GM23338 (cell line): ENCODE results near the gene ADAMTS14. TPM values are rescaled to one million over a fixed set of nuclear protein-coding genes. Genes with fewer than 3 reads are reported as not detected.

Source experiments
- ATAC-seq: fragments of 200-7000 bp; cut with Tn5 transposase; 3 replicates; pipeline ENCODE4 v1.9.1; 2020
- DNase-seq: peaks from one replicate; pipeline ENCODE4 v3.0.0-alpha.2; 2015; ENCODE audit warnings: low spot score
- H2AFZ ChIP-seq: fragments of 200-600 bp; sonication (generic); 2 replicates; pipeline ENCODE4 v1.8.0; 2016; ENCODE audit warnings: antibody characterized with exemption, mild to moderate bottlenecking, moderate library complexity
- H3F3A ChIP-seq: fragments of 200-600 bp; sonication (generic); replicated peaks from 2 replicates; pipeline ENCODE4 v1.8.0; 2017; ENCODE audit warnings: antibody characterized with exemption, mixed run types, low read depth
- H3K27ac ChIP-seq: fragments of 200-600 bp; sonication (generic); 2 replicates; pipeline ENCODE4 v1.6.1; 2016; ENCODE audit warnings: low read depth
- H3K27me3 ChIP-seq: fragments of 200-600 bp; sonication (generic); 2 replicates; pipeline ENCODE4 v1.8.0; 2016; ENCODE audit warnings: mild to moderate bottlenecking, mixed run types, moderate library complexity; ENCODE audit not compliant: insufficient read depth
- H3K36me3 ChIP-seq: fragments of 200-600 bp; sonication (generic); 2 replicates; pipeline ENCODE4 v1.8.0; 2016; ENCODE audit warnings: mild to moderate bottlenecking; ENCODE audit not compliant: insufficient read depth
- H3K4me1 ChIP-seq: fragments of 200-600 bp; sonication (generic); 2 replicates; pipeline ENCODE4 v1.8.0; 2016; ENCODE audit warnings: mild to moderate bottlenecking, moderate library complexity; ENCODE audit not compliant: insufficient read depth
- H3K4me2 ChIP-seq: fragments of 200-600 bp; sonication (generic); 2 replicates; pipeline ENCODE4 v1.7.1; 2017; ENCODE audit warnings: mixed run types
- H3K4me3 ChIP-seq: fragments of 200-600 bp; sonication (generic); 2 replicates; pipeline ENCODE4 v1.6.1; 2016; ENCODE audit warnings: mixed run types
- H3K79me2 ChIP-seq: fragments of 200-600 bp; sonication (generic); replicated peaks from 2 replicates; pipeline ENCODE4 v1.8.0; 2017; ENCODE audit warnings: mild to moderate bottlenecking; ENCODE audit not compliant: insufficient read depth
- H3K9me2 ChIP-seq: fragments of 200-600 bp; sonication (generic); 2 replicates; pipeline ENCODE4 v1.8.0; 2017; ENCODE audit not compliant: insufficient read depth
- H4K20me1 ChIP-seq: fragments of 200-600 bp; sonication (generic); replicated peaks from 2 replicates; pipeline ENCODE4 v1.8.0; 2017; ENCODE audit warnings: mild to moderate bottlenecking; ENCODE audit not compliant: insufficient read depth
- H3K27ac Mint-ChIP-seq: 2 replicates; pipeline ENCODE4 v1.8.0; 2020; ENCODE audit warnings: inconsistent platforms, mild to moderate bottlenecking, moderate library complexity, mixed read lengths
- H3K27me3 Mint-ChIP-seq: 3 replicates; pipeline ENCODE4 v1.8.0; 2022; ENCODE audit warnings: low read depth, mild to moderate bottlenecking, moderate library complexity, mixed read lengths, inconsistent platforms; ENCODE audit not compliant: insufficient read depth, poor library complexity
- H3K36me3 Mint-ChIP-seq: 3 replicates; pipeline ENCODE4 v1.8.0; 2021; ENCODE audit warnings: low read depth, mild to moderate bottlenecking, inconsistent platforms, moderate library complexity, mixed read lengths
- H3K4me1 Mint-ChIP-seq: 3 replicates; pipeline ENCODE4 v1.8.0; 2020; ENCODE audit warnings: mild to moderate bottlenecking, inconsistent platforms, mixed read lengths
- H3K4me3 Mint-ChIP-seq: 3 replicates; pipeline ENCODE4 v1.8.0; 2021; ENCODE audit warnings: moderate library complexity, mild to moderate bottlenecking, inconsistent platforms, mixed read lengths
- H3K9me3 Mint-ChIP-seq: 3 replicates; pipeline ENCODE4 v1.8.0; 2020; ENCODE audit warnings: moderate library complexity, mild to moderate bottlenecking, inconsistent platforms, mixed read lengths
- EZH2 ChIP-seq: fragments of 200-600 bp; sonication (generic); IDR thresholded peaks from one replicate; pipeline ENCODE4 v1.8.0; 2017; ENCODE audit warnings: antibody characterized with exemption, mild to moderate bottlenecking, low read depth; ENCODE audit not compliant: unreplicated experiment
- JUNB ChIP-seq: IDR thresholded peaks from one replicate; pipeline ENCODE4 v1.6.1; 2016; ENCODE audit warnings: antibody characterized with exemption; ENCODE audit not compliant: unreplicated experiment
- NANOG ChIP-seq: IDR thresholded peaks from 2 replicates; pipeline ENCODE4 v1.6.1; 2016; ENCODE audit warnings: antibody characterized with exemption, borderline replicate concordance
- POLR2AphosphoS5 ChIP-seq: IDR thresholded peaks from 2 replicates; pipeline ENCODE4 v1.6.1; 2016; ENCODE audit warnings: antibody characterized with exemption, low read depth
- STAT1 ChIP-seq: IDR thresholded peaks from one replicate; pipeline ENCODE4 v1.6.1; 2016; ENCODE audit warnings: antibody characterized with exemption; ENCODE audit not compliant: unreplicated experiment
- ZNF331 ChIP-seq: fragments of 250-450 bp; sonication (Bioruptor Pico); IDR thresholded peaks from 2 replicates; pipeline ENCODE4 v1.5.0; 2020; ENCODE audit warnings: low read depth, mild to moderate bottlenecking, moderate library complexity
- polyA plus RNA-seq: library from polyadenylated mRNA; unstranded; fragments of >200 nt; fragmentation: Nextera tagmentation; extraction: Ambion mirVana; gene quantifications from 2 replicates; pipeline ENCODE4 v1.2.1, GENCODE V29; 2016
- total RNA-seq: library from RNA; depleted of rRNA; stranded (reverse); fragments of >200 nt; shearing (Covaris generic); gene quantifications from 2 replicates; pipeline ENCODE4 v1.2.3, GENCODE V29; 2014
- TF ChIP-seq, protein P1 (sequence below): fragments of 250-450 bp; sonication (Bioruptor Pico); IDR thresholded peaks from 2 replicates; pipeline ENCODE4 v1.5.0; 2020; ENCODE audit warnings: mild to moderate bottlenecking, moderate library complexity
- TF ChIP-seq, protein P2 (sequence below): IDR thresholded peaks from one replicate; pipeline ENCODE4 v1.6.1; 2018; ENCODE audit warnings: antibody characterized with exemption; ENCODE audit not compliant: unreplicated experiment
- TF ChIP-seq, protein P3 (sequence below), 2 experiments: fragments of 200-600 bp in 1 of 2; sonication (generic) in 1 of 2; conservative IDR thresholded peaks; 2 replicates each; pipeline versions ENCODE4 v1.5.1 to v1.6.1; 2016 to 2017; ENCODE audit warnings: antibody characterized with exemption in 2 of 2, low read depth in 2 of 2, mild to moderate bottlenecking in 2 of 2, moderate library complexity in 1 of 2

ADAMTS14 gene
- total and polyA plus RNA-seq, 2 experiments from 2014 or later = 1.9 to 2.1 TPM

DNA sequence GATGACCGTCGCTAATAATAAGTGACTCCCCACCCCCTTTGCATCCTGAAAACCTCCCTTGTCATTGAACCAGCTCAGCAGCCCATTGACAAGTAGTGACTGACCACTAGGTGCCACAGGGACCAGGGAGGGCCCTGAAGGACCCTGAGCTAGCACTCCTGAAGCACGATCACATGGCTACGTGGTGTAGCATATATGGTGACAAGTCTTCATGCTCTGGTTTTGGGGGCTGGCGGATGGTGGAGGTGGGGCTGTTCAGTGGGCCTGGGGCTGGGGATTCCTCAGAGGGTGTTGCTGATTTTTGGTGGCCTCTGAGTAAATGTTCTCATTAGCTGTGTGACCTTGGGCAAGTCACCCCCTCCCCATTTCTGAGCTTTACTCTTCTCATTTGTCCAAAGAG is 4.7 kb downstream of the ADAMTS14 start:
- Histone ChIP-seq H3K27ac (no peak overlapping the region), H3K4me2 (no peak overlapping the region), H3F3A (peaks cover 6% of the 10 kb centered on the region; the same call in 1 of the 2 replicates), H3K27me3 (peaks cover 14% of the 10 kb centered on the region), H2AFZ (no peak overlapping the region), H3K9me2 (no peaks in the 10 kb centered on the region), H3K79me2 (no peaks in the 10 kb centered on the region), H3K4me3 (no peak overlapping the region), H3K36me3 (no peaks in the 10 kb centered on the region), H3K4me1 (no peaks in the 10 kb centered on the region; the same call in 1 of the 2 replicates), H4K20me1 (no peaks in the 10 kb centered on the region)
- TF ChIP-seq NANOG = no peak
- TF ChIP-seq JUNB = no peak
- no peak for TF ChIP-seq ZNF331 (CRISPR knock-in tag)
- no peak for TF ChIP-seq POLR2AphosphoS5
- TF ChIP-seq EZH2 = no peak
- TF ChIP-seq, protein P1, sequence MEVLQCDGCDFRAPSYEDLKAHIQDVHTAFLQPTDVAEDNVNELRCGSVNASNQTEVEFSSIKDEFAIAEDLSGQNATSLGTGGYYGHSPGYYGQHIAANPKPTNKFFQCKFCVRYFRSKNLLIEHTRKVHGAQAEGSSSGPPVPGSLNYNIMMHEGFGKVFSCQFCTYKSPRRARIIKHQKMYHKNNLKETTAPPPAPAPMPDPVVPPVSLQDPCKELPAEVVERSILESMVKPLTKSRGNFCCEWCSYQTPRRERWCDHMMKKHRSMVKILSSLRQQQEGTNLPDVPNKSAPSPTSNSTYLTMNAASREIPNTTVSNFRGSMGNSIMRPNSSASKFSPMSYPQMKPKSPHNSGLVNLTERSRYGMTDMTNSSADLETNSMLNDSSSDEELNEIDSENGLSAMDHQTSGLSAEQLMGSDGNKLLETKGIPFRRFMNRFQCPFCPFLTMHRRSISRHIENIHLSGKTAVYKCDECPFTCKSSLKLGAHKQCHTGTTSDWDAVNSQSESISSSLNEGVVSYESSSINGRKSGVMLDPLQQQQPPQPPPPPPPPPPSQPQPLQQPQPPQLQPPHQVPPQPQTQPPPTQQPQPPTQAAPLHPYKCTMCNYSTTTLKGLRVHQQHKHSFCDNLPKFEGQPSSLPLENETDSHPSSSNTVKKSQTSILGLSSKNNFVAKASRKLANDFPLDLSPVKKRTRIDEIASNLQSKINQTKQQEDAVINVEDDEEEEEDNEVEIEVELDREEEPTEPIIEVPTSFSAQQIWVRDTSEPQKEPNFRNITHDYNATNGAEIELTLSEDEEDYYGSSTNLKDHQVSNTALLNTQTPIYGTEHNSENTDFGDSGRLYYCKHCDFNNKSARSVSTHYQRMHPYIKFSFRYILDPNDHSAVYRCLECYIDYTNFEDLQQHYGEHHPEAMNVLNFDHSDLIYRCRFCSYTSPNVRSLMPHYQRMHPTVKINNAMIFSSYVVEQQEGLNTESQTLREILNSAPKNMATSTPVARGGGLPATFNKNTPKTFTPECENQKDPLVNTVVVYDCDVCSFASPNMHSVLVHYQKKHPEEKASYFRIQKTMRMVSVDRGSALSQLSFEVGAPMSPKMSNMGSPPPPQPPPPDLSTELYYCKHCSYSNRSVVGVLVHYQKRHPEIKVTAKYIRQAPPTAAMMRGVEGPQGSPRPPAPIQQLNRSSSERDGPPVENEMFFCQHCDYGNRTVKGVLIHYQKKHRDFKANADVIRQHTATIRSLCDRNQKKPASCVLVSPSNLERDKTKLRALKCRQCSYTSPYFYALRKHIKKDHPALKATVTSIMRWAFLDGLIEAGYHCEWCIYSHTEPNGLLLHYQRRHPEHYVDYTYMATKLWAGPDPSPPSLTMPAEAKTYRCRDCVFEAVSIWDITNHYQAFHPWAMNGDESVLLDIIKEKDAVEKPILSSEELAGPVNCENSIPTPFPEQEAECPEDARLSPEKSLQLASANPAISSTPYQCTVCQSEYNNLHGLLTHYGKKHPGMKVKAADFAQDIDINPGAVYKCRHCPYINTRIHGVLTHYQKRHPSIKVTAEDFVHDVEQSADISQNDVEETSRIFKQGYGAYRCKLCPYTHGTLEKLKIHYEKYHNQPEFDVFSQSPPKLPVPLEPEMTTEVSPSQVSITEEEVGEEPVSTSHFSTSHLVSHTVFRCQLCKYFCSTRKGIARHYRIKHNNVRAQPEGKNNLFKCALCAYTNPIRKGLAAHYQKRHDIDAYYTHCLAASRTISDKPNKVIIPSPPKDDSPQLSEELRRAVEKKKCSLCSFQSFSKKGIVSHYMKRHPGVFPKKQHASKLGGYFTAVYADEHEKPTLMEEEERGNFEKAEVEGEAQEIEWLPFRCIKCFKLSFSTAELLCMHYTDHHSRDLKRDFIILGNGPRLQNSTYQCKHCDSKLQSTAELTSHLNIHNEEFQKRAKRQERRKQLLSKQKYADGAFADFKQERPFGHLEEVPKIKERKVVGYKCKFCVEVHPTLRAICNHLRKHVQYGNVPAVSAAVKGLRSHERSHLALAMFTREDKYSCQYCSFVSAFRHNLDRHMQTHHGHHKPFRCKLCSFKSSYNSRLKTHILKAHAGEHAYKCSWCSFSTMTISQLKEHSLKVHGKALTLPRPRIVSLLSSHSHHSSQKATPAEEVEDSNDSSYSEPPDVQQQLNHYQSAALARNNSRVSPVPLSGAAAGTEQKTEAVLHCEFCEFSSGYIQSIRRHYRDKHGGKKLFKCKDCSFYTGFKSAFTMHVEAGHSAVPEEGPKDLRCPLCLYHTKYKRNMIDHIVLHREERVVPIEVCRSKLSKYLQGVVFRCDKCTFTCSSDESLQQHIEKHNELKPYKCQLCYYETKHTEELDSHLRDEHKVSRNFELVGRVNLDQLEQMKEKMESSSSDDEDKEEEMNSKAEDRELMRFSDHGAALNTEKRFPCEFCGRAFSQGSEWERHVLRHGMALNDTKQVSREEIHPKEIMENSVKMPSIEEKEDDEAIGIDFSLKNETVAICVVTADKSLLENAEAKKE = no peak
- no peaks in the 10 kb centered on the region for H3K36me3 Mint-ChIP-seq
- H3K4me1 Mint-ChIP-seq = peaks cover 13% of the 10 kb centered on the region; the same call in 2 of the 3 replicates
- DNase-seq (no peak), ATAC-seq (no peak)
- no peaks in the 10 kb centered on the region for H3K9me3 Mint-ChIP-seq
- H3K27ac Mint-ChIP-seq = no peak overlapping the region
- H3K4me3 Mint-ChIP-seq = no peak overlapping the region
- H3K27me3 Mint-ChIP-seq = peaks cover 13% of the 10 kb centered on the region

DNA sequence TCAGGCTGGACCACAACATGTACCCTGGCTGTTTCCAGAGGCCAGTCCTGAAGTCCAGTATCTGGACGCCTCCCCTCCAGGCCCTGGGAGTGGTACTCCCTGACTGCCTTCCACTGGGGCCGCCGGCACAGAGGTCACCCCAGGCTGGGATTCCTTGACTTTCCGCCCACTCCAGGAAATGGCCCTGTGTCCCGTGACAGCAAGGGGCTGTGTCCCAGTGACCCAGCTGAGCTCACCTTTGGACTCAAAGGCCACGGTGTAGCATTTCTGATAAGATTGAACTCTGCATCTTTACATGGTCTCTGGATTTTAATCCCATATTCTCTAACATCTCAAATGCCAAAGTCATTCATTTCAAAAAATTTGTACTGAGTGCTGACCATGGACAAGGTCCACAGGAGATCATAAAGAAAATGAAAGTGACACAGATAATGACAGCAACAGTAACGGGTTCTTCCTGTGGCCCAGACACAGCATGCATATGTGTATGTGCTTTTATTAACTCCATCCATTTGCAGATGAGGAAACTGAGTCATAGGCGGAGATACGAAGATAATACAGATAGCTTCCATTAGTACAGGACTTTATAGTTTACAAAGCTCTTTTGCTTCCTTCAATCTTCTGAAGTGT is 5.4 kb downstream of the ADAMTS14 start:
- Histone ChIP-seq H3K4me3 (no peak overlapping the region), H3K27ac (no peak overlapping the region), H4K20me1 (no peaks in the 10 kb centered on the region), H3F3A (peaks cover 6% of the 10 kb centered on the region; the same call in 1 of the 2 replicates), H3K4me2 (no peak overlapping the region), H3K4me1 (no peaks in the 10 kb centered on the region; the same call in 1 of the 2 replicates), H3K36me3 (no peaks in the 10 kb centered on the region), H2AFZ (no peak overlapping the region), H3K79me2 (no peaks in the 10 kb centered on the region), H3K9me2 (no peaks in the 10 kb centered on the region), H3K27me3 (peaks cover 13% of the 10 kb centered on the region)
- Mint-ChIP-seq H3K27ac (no peak overlapping the region), H3K9me3 (no peaks in the 10 kb centered on the region), H3K27me3 (peaks cover 12% of the 10 kb centered on the region), H3K36me3 (no peaks in the 10 kb centered on the region), H3K4me1 (peaks cover 13% of the 10 kb centered on the region; the same call in 2 of the 3 replicates), H3K4me3 (no peak overlapping the region)
- DNase-seq (no peak), ATAC-seq (no peak)
- TF ChIP-seq EZH2 = no peak
- TF ChIP-seq STAT1 = no peak
- TF ChIP-seq, protein P2, sequence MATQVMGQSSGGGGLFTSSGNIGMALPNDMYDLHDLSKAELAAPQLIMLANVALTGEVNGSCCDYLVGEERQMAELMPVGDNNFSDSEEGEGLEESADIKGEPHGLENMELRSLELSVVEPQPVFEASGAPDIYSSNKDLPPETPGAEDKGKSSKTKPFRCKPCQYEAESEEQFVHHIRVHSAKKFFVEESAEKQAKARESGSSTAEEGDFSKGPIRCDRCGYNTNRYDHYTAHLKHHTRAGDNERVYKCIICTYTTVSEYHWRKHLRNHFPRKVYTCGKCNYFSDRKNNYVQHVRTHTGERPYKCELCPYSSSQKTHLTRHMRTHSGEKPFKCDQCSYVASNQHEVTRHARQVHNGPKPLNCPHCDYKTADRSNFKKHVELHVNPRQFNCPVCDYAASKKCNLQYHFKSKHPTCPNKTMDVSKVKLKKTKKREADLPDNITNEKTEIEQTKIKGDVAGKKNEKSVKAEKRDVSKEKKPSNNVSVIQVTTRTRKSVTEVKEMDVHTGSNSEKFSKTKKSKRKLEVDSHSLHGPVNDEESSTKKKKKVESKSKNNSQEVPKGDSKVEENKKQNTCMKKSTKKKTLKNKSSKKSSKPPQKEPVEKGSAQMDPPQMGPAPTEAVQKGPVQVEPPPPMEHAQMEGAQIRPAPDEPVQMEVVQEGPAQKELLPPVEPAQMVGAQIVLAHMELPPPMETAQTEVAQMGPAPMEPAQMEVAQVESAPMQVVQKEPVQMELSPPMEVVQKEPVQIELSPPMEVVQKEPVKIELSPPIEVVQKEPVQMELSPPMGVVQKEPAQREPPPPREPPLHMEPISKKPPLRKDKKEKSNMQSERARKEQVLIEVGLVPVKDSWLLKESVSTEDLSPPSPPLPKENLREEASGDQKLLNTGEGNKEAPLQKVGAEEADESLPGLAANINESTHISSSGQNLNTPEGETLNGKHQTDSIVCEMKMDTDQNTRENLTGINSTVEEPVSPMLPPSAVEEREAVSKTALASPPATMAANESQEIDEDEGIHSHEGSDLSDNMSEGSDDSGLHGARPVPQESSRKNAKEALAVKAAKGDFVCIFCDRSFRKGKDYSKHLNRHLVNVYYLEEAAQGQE = no peak
- TF ChIP-seq, protein P3, sequence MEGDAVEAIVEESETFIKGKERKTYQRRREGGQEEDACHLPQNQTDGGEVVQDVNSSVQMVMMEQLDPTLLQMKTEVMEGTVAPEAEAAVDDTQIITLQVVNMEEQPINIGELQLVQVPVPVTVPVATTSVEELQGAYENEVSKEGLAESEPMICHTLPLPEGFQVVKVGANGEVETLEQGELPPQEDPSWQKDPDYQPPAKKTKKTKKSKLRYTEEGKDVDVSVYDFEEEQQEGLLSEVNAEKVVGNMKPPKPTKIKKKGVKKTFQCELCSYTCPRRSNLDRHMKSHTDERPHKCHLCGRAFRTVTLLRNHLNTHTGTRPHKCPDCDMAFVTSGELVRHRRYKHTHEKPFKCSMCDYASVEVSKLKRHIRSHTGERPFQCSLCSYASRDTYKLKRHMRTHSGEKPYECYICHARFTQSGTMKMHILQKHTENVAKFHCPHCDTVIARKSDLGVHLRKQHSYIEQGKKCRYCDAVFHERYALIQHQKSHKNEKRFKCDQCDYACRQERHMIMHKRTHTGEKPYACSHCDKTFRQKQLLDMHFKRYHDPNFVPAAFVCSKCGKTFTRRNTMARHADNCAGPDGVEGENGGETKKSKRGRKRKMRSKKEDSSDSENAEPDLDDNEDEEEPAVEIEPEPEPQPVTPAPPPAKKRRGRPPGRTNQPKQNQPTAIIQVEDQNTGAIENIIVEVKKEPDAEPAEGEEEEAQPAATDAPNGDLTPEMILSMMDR (conservative IDR thresholded peaks at IDR 0.05; ENCODE audit: low read depth in 2 of 2) = no peak
